ELR (cell line): ENCODE results near the gene IL34.
A peak's percentile ranks its signal among the peaks of the same experiment; 100 is the strongest.

Experiments
- DNase-seq: peaks from one replicate; pipeline ENCODE4 v3.0.0-alpha.2; 2015; ENCODE audit warnings: low read depth

The IL34 gene

DNA sequence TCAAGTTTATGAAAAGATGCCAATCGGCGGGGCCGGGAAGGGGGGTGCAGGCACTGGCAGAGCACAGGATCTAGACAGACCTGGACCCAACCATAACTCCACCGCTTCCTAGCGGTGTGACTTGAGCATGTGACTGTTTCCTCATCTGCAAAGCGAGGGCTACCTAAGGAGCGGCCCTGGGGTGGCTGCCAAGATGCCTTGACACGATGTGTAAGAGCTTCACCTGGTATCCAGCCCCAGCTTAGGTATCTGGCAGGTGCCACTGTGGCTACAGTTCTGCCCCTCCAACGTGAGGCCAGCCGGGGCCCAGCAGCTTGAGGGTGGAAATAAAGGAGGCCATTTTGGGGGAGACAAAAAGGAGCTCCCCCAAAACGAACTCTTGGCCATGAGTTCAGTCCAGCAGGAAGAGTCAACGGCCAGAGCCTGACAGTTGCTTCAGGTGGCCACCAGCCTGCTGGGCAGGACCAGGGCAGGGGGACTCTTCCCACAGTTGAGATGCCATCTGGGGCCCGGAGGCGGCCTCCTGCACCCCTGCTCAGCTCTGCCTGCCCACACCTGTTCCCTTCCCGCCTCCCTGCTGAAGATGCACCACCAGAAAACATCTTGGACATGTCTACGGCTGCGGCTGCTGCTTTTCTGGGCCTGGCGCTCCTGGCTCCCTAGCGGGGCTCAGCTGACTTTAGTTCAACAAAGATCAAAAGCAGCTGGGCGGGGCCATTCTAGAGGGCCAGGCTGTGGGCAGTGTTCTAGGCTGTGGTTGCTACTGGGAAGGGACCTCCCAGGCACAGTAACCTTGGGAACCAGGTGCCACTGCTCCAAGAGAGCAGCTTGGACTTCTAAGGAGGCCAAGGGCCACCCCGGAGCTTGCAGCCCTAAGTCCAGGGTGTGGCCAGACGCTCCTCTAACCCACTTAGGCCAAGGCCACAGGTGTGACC, 42.9 kb downstream of the IL34 start:
- DNase-seq = no peak

GRCh38 chr16:70689970-70690891, 43.9 kb downstream of the IL34 start:
- no peak for DNase-seq

- DNase-seq = peak; percentile 60
These were observed 45.1 kb downstream of the IL34 start for GRCh38 chr16:70691223-70692129.

DNA sequence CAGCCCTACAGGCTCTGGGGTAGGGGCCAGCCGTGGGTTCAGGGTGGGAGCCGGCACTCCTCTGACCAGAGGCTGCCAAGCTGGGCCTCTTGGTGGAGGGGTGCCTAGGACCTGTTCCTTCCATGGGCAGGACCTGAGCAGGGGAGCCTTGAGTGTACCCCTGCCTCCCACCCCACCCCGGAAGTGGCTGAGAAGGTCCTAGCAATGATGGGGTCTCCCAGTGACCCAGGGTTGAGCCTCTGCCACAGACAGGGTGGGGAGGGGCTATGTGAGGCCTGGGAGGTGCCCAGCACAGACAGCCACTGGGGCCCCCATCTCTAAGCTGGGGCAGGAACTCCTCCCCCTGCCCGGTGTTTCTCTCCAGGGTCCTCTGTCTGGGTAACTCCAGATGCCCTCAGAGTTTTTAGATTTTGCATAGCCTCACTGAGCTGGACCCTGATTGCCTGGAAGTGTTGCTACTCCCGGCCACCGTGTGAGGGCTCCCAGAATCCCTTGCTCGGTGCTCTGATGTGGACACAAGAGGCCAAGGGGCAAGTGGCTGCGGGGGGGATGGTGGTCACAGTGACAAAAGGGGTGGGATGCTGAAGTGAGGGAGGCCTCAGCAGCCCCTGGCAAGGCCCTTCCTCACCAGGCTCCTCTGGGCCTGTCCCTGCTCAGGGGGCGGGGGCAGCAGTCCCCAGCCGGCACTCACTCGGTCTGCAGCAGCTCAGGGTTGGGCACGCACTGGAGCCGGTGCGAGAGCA, 45.9 kb downstream of the IL34 start:
- DNase-seq = no peak

- DNase-seq = no peak
These were observed 46.7 kb downstream of the IL34 start for GRCh38 chr16:70692873-70693671.

- DNase-seq = peak; percentile 97
These were observed 47.9 kb downstream of the IL34 start for GRCh38 chr16:70694088-70694867.

DNA sequence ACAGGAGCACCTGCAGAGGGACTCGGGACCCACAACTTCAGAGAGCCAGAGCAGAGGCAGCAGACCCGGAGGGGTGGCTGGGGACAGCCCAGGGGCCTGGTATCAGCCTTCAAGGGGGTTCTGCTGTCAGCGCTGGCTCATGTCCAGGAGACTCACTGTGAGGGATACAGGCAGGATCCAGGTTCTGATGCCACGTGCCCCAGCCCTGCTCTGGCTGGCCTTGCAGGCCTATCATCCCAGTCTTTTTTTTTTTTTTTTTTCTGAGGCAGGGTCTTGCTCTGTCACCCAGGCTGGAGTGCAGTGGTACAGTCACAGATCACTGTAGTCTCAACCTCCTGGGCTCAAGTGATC, 48.5 kb downstream of the IL34 start:
- DNase-seq = peak; percentile 58

DNA sequence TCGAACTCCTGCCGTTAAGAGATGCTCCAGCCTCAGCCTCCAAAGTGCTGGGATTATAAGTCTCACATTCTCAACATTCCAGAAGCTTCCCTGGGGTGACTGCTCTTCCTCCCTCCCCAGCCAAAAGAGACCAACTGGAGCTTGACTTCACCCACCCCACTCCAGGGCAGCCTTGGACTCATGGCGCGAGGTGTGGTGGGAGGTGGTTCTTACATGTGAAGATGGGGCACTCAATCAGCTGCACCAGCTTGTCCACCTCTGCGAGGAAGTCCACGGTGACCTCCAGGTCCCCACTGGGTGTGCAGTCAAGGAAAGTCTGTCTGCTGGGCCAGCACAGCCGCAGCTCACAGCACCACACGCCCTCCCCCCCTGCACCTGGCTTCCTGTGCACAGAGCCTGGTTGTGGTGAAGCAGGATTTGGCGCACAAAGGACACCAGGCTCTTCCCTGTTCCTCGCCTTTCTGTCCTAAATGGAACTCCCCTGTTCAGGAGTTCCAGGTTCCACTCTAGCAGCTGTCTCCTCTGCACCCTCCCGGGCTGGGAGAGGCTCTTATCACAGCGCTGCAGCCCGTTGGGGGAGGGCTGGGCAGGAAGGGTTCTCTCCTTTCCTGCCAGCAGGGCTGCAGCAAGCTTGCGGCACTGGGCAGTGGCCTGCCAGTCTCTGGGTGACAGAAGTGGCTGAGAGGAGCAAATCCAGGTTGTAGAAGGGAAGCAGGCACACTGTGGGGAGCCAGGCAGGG, 49.1 kb downstream of the IL34 start:
- peak; percentile 47 for DNase-seq

- no peak for DNase-seq
These were observed 50.0 kb downstream of the IL34 start for GRCh38 chr16:70696355-70696754.

- peak; percentile 89 for DNase-seq
These were observed 50.7 kb downstream of the IL34 start for GRCh38 chr16:70696952-70697593.

DNA sequence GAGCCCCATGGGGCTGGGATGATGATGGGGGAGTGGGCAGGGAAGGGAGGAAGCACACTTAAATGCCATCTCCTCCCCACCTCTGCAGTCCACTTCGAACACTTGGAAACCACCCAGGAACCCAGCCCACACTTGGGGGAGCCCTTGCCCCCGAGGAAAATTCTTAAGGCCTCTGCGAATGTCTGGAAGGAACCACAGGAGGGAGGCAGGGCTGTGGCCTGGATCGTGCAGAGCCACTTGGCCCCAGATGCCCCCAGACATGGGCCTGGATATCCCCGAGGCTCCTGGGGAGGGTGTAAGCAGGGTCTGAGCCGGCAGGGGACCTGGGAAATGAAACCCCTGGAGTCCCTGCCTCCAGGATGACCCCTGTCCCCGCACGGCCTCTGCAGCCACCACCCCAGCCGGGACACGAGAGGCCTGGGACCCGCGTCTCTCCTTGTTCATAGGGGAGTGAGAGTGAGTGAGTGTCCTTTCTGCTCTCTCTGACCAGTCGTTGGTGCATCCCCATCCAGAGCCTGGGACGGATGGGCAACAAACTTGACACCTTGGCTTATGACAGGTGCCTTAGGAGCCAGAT, 51.3 kb downstream of the IL34 start:
- DNase-seq = peak; percentile 87

- no peak for DNase-seq
These were observed 52.5 kb downstream of the IL34 start for GRCh38 chr16:70698901-70699300.

- DNase-seq = no peak
These were observed 53.3 kb downstream of the IL34 start for GRCh38 chr16:70699696-70700095.

DNA sequence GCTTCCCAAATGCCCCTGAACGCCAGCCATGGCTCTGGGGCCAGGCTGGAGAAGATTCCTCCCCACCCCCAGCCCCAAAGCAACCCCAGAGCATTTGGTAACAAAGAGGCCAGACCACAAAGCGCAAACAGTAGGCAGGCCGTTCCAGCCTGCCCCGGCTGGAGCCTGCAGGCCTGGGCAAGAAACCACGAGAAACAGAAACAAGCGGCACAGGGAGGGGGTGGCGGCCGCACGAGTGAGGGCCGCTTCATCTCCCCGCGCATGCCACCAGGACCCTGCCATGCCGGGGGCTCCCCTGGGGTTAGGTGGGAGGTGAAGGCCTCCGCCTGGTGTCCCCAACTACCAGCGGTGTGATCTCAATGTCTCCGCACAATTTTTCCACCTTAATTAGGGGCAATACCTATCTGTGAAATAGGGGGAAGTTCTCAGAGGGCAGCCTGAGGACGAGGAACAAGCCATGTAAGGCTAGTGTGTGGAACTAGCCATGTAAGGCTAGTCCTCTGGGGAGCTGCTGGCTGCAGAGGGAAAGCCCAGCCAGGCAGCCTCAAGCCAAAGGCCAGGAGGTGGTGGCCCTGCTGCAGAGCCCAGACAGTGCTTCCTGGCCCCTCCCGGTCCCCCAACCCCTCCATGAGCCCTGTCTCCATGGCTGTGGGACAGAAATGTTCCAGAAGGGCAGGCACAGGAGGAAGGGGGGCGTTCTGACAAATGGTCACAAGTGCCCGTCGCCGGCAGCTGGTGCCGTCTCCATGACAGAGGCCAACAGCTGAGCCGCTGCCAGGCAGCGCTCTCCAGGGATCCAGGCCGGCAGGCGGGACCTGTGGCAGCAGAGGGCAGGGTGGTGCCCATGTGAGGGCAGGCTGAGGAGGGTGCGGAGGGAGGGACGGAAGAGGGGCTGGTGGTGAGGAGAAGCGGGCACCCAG, 54.0 kb downstream of the IL34 start:
- DNase-seq = no peak

GRCh38 chr16:70701036-70701435, 54.7 kb downstream of the IL34 start:
- DNase-seq = no peak

GRCh38 chr16:70701596-70701995, 55.2 kb downstream of the IL34 start:
- DNase-seq = no peak

- no peak for DNase-seq
These were observed 55.6 kb downstream of the IL34 start for GRCh38 chr16:70701998-70702397.
